GM19035 (cell line): ENCODE data around the gene SYNGR1.

ENCODE experiments used
- ATAC-seq: cut with Tn5 transposase; IDR thresholded peaks from one replicate; pipeline ENCODE4 v1.9.1; 2021; ENCODE audit not compliant: unreplicated experiment

The SYNGR1 gene, protein sequence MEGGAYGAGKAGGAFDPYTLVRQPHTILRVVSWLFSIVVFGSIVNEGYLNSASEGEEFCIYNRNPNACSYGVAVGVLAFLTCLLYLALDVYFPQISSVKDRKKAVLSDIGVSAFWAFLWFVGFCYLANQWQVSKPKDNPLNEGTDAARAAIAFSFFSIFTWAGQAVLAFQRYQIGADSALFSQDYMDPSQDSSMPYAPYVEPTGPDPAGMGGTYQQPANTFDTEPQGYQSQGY

DNA sequence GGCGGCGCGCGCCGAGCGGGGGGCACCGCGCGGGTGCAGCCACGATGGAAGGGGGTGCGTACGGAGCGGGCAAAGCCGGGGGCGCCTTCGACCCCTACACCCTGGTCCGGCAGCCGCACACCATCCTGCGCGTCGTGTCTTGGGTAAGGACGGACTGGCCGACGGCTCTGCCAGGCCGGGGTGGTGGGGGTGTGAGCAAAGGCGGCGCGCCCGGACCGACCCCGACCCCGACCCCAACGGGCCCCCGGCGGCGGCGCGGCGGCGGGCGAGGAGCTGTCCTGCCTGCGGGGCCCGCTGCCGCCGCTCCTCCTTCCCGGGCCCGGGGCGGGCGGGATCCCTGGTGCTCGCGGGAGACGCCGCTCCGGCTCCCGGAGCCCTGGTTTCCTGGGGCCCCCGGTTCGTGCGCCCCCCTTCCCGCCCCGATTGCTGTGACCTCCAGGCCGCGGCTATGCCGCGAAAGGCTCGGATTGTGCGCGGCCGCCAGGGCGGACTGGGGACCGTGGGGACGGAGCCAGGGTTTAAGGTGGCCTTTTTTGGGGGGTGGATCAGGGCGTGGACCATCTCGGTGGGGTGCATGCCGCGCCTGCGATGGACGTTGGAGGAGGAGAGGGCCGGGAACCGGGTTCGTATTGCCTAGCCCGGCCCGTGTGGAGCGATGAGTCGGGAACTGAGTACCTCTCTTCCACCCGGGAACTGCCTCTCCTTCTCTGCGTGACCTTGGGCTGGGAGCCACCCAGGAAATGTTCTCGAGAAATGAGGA is at the start of gene SYNGR1:
SYNGR1 (plus strand) TSS at position 25 of the 760 bp plus-strand sequence; CDS start at position 45, 20 bp downstream.
- no peak for ATAC-seq

DNA sequence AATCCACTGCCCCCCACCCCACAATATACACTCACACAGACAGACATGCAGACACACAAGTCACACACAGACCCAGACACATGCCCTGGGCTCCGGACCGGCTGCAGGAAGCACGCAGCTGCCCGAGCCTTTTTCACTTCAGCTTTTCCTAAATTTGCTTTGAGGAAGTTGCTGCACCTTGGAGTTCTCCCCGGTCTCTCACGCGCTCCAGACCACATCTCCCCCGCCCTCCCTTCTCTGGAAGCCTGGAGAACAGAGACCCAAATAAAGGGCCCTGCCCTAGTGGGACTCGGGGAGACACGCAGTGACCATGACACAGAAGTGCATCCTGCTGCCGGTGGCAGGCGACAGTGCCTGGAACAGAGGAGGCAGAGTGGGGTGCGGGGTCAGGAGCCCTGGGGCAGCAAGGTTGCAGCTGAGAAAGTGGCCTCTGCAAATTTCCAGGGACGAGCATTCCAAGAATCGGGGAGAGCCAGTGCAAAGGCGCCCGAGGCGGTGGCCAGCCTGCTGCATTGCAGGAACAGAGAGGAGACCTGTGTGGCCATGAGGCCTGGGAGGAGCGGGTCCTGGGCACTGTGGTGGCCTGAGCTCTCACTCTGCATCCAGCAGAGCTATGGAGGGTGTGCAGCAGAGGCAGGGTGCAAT is 49.5 kb upstream of the SYNGR1 start:
- no peak for ATAC-seq

DNA sequence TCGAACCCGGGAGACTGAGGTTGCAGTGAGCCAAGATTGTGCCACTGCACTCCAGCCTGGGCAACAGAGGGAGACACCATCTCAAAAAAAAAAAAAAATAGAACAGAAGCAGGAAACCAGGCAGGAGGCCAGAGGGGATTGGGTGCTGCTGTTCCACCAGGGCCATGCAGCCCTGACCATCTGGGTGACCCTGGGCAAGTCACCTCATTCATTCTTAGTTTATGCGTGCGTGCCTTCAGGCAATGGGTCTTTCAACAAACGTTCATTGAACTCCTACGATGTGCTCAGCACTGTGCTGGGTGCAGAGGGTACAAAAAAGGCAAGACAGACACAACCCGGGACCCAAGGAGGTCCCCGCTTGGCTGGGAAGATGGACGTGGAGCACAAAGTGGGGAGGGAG is 48.7 kb upstream of the SYNGR1 start:
- ATAC-seq, result no peak

DNA sequence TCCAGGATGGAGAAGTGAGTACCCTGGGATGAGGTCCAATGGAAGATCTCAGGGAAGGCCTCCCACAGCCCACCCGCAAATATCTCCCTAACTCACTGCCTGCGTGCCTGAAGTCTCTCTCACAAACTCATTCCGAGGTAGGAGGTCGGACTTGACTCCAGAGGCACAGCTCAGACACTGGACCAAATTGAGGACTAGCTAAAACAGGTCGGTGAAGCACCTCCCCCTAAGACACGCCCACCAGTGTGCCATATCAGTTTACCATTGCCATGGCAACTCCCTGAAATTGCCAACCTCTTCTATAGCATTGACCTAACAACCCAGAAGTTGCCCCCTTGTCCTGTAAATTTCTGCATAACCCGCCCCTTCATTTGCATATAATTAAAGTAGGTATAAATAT is 47.9 kb upstream of the SYNGR1 start:
- ATAC-seq, result no peak

DNA sequence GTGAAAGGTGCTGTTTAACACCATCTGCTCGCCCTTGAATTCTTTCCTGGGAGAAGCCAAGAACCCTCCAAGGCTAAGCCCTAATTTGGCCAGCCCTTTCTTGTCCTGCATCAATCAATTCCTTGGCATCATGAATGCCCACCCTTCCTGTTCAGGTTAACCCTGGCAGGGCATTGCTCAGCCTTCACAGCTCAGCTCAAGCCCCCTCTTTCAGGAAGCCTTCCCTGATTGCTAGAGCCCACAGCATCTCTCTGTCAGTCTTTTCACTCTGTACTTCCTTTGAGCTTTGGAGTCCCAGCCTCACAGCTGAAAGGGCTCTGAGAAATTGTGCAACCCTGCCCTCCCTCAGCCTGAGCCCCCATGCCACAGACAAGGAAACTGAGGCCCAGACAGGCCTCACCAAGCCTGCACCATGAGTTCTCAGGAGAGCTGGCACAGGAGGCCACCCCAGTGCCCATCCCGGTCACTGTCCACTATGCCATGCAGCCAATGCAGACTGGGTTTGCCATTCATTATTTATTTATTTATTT is 47.3 kb upstream of the SYNGR1 start:
- ATAC-seq, result no peak

DNA sequence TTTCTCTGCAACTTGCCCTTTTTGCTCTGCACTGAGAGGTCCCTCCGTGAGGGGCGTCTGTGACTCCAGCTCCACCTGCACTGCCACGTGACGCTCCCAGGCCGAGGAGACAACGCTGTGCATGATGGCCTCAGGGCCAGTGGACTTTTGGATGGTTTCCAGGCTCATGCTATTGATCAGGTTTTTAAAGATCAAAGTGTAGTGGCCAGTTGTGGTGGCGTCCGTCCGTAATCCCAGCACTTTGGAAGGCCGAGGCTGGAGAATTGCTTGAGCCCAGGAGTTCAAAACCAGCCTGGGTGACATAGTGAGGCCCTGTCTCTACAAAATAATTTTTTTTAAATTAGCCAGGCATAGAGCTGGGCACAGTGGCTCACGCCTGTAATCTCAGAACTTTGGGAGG is 46.4 kb upstream of the SYNGR1 start:
- ATAC-seq, result no peak

DNA sequence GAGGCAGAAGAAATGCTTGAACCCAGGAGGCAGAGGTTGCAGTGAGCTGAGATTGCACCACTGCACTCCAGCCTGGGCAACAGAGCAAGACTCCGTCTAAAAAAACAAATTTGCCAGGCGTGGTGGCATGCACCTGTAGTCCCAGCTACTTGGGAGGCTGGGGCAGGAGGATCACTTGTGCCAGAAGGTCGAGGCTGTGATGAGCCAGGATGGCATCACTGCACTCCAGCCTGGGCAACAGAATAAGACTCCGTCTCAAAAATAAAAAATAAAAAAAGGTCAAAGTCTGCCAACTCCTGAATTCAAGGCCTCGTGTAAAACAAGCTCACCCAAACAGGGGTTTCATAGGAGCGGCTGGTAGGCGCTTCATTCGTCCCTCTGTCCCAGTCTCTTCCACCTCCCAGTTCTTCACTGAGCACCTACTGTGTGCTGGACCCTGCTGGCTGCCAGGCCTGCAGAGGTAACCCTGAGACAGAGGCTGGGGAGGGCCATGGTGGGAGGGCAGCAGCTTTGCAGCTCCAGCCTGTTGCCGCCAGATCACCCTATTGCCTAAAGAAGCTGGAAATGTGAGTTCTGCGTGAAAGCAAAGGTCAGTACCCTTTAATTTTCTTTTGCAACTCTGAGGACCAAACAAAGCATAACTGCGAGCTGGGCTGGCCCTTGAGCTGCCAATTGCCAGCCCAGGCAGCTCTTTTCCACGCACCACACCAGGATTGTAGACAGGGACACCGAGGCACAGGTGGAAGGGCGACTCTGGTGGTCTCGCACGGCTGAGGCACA is 45.7 kb upstream of the SYNGR1 start:
- no peak for ATAC-seq

DNA sequence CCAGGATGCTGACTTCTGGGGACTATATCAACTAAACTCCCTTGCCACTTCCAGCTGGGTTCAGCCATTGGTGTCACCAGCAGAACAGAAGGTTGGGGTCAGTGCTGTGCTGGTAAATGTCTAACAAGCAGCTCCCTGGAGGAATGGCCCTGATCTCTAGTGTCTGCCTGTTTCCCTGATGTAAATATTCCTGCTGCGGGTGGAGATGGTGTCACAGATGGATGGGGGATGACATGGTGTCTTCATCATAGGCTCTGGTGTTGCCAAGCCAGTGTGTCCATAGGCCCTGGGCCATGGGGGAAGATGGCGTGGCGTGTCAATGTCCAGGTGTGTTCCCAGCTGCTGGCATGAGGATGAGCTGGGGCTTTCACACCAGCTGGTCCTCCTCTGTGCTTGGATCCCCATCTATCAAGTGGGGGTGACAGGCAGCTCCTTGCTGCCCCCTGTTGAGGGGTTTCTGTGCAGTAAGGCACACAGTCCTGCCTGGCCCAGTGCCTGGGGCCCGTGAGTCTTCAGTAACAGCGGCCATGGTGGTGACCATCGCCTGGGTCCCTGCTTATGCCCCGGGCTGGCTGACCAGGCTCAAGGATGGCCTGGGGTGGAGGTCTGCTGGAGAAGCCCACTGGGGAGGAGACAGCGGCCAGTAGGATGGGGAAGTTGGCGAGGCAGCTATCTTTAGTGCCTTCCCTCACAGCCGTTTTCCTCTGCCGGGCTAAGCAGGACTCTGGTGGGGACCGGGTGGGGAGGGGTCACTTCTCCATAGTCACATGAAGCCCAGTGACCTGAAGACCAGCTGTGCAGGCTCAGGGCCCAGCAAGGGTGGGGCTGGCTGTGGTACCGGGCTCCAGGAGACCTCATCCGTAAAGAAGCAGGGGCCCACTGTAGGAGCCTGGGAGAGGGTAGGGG is 43.1 kb upstream of the SYNGR1 start:
- ATAC-seq, result no peak

DNA sequence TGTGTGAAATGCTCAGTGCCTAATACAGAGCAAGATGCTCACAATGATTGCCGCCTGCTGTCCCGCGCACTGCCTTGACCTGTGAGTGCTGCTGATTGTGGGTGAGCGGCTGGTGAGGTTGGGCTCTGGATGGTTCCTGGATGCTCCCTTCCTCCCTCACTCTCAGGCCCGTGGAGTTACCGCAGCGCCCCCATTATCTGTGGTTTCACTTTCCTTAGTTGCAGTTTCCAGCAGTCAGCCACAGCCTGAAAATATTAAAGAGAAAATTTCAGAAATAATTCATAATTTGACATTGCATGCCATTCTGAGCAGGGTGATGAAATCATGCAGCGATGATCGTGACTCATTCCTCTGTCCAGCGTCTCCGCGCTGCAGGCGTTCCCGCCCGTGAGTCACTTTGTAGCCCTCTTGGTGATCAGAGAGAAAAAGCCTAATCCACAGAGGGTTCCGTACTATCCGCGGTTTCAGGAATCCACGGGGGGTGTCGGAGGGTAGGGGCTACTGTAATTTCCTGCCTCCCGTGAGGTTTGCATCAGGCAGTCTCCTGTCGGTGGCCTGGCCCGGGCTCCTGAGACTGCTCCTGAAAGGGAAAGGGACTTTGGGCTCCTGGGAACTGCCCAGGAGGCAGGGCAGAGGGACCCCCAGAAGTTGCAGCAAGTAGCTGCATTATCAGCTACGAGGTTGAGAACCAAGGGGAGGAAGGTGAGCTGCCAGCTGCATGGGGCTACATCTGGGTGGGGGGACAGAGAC is 41.0 kb upstream of the SYNGR1 start:
- no peak for ATAC-seq

DNA sequence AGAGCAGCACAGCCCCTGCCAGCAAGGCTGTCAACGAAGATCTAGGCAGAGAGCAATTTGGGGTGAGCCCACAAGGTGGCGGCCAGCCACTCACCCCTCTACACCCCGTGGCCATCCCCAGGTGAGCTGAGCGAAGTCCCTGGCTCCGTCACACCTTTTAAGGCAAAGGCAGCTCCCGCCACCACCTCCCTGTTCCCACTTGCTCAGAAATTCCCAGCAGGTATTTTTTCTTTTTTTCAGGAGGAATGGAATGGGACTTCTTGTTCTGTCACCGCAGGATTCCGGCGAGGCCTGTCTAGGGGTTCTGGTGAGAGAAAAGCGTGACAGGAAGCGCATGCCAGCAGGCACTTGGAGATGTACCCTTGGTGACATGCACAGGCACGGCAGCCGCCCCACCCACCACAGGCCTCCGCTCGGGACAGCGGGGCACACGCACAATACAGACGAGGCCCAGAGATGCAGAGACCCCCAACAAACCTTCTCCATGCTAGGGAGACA is 40.4 kb upstream of the SYNGR1 start:
- no peak for ATAC-seq

DNA sequence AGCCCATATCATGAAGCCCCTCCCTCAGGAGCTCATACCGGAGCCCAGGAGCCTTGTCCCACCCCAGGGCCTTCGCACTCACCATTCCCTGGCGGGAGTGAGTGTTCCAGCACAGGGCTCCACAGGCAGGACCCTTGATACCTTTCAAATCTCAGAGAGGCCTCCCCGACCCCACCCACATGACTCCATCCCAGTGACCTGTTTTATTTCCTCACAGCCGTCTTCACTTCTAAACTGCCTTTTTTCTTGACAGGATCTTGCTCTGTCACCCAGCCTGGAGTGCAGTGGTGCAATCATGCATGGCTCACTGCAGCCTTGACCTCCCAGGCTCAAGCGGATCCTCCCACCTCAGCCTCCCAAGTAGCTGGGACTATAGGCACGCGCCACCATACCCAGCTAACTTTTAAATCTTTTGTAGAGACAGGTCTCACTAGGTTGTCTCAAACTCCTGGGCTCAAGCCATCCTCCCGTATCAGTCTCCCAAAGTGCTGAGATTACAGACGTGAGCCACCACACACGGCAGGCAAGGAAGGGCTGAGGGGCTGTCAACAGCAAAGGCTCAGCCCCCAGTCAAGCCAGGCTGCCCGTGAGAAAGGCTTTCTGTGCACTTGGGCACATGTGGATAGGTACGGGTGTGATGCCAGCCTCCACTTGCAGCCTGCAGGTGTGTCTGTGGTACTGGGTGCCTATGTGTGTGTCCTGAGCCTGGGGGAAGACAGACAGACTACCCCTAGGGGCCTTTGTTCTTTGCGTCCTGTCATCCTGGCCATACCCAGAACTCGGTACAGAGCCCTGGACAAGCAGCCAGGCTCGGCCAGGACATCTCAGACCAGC is 39.7 kb upstream of the SYNGR1 start:
- no peak for ATAC-seq

DNA sequence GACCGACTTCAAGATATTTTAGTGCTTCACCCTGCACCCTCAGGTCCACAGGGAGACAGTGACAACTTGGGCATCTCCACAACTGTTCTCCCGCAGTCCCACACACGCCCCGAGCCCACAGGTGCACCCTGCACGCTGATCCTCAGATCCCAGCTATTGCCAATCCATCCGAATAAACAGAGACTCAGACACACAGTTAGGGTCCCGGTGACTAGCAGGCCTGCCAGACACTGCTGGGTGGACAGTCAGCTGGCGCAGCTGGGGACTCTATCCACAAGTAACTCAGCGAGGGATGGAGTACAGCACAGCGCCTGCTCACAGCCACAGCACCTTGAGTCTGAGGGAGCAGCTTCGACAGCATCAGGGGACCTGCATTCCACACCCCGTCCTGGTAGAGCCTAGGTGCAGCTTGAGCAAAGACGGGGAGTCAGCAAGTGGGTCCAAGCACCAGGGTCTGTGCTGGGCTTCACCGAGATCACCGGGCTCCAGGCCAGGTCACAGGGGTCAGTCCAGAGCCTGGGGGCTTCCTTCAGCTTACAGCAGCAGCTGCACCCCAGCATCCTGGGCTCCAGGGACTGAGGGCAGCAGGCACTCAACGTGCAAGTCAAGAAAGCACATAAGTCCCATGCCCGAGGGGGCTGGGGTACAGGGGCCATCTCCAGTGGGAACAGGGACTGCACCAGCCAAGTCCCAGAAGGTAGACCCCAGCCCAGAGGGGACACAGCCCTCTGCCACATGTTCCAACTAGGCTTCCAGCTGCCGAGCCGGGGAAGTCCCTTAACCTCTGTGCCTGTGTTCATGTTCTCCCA is 38.0 kb upstream of the SYNGR1 start:
- no peak for ATAC-seq

DNA sequence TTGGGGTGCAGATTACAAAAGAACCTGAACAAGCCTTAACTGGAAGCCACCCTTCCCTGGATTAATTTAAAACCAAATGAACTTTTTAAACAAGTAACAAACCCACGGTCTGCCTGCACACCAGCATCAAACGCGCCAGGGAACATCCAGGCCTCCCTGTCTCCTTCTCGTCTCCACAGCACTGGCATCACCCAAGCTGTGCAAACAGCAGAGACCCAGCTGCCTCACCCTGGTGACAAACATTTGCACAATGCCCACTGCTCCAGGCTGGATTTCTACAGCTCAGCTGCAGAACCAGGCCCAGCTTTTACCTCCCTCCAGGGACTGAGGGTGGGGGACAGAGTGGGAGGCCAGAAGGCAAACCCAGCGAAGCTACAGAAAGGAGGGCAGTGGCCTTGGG is 37.4 kb upstream of the SYNGR1 start:
- no peak for ATAC-seq

DNA sequence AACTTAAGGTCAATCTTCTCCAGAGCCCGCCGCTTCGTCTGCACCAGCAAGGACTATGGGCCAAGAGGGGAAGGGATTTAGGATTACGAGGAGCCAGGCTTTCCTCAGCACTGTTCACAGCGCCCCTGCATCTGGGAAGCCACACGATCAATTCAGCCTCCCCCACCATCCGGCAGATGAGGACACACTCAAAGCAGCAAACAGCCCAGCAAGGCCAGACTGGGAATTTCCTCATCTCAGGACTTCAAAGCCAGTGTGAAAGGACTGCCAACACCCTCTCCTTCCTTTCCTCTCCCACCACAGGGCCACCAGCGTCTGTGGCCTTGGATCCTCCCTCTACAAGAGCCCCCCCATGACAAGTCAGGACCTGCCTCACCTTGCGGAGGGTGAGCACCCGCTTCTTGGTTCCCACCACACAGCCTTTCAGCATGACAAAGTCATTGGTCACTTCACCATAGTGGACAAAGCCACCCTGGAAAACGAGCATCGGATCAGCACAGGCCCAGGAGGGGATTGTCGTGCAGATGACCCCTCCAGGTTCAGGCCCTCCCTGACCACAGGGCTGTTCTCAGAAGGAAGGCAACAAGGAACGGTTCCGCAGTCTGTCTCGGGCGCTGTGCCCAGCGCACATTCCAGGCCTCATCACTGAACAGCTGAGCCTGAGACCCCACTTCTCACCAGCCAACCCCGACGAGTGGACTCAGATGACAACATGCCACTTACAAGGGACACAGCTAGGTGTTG is 36.4 kb upstream of the SYNGR1 start:
- no peak for ATAC-seq

DNA sequence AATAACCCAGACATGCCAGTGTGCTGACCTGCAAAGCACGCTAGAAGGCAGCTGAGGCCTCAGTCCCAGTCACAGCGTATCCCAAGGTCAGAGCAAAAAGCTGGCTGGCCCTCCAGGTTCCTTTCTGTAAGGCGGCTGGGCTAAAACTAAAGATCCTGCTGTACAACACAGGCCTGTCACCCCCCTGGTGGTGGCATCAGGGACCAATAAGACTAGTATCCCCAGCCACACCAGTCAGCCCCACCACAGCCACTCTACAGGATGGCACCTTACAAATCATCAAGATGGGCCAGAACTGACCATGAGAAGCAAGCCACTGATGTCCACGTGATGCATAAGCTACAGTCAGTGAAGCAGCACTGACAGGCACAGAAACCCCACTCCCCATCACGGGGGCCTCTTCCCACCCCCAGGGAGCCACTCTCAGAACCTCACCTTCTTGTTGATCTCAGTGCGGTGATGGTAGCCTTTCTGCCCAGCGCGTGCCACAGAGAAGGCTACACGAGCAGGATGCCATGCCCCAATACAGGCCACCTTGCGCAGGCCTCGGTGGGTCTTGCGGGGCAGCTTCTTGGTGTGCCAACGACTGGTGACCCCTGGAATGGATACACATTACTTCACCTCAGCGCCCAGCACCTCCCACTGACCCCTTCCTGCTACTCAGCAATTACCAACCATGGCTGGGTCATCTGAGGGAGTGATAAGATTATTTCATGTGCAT is 35.4 kb upstream of the SYNGR1 start:
- no peak for ATAC-seq

DNA sequence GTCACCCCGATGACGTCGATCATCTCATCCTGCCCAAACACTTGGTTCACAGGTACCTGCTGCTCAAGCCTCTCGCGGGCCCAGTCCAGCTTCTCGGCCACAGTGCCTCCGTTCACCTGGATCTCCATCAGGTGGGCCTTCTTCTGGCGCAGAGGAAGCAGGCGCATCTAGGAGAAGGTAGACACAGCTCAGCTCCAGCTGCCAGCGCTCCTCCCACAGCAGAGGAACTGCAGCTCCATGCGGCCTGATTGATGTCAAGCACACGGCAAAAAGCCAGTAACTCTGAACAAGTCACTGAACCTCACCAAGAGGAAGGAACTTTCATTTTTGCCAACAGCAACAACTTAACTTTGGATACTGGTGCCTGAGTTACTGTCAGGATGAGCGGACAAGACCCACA is 34.4 kb upstream of the SYNGR1 start:
- no peak for ATAC-seq
